Type B pancreatic cell (in vitro differentiated cells): ENCODE results near the gene WDR74. TPM values are rescaled to one million over a fixed set of nuclear protein-coding genes. Genes with fewer than 3 reads are reported as not detected.
A peak's percentile ranks its signal among the peaks of the same experiment; 100 is the strongest.

Source experiments
- DNase-seq: peaks from one replicate; pipeline ENCODE4 v3.0.0; 2021; ENCODE audit warnings: mixed read lengths; ENCODE audit not compliant: unreplicated experiment; ENCODE audit errors: extremely low spot score
- H3K27ac Mint-ChIP-seq: 2 replicates; pipeline ENCODE4 v1.8.0; 2021; ENCODE audit warnings: mild to moderate bottlenecking, mixed read lengths
- H3K27me3 Mint-ChIP-seq: 2 replicates; pipeline ENCODE4 v1.8.0; 2021; ENCODE audit warnings: mixed read lengths
- H3K36me3 Mint-ChIP-seq: 2 replicates; pipeline ENCODE4 v1.8.0; 2021; ENCODE audit warnings: mixed read lengths
- H3K4me1 Mint-ChIP-seq: one replicate; pipeline ENCODE4 v1.8.0; 2021; ENCODE audit warnings: mixed read lengths; ENCODE audit not compliant: unreplicated experiment
- H3K4me3 Mint-ChIP-seq: 2 replicates; pipeline ENCODE4 v1.8.0; 2021; ENCODE audit warnings: mild to moderate bottlenecking, mixed read lengths
- H3K9me3 Mint-ChIP-seq: 2 replicates; pipeline ENCODE4 v1.8.0; 2021; ENCODE audit warnings: mixed read lengths
- total RNA-seq: library from RNA; stranded (reverse); gene quantifications from 2 replicates; pipeline ENCODE4 v1.2.1, GENCODE V29; 2021; ENCODE audit warnings: low replicate concordance
- TF ChIP-seq, protein P1 (sequence below): fragments of 200-600 bp; sonication (generic); conservative IDR thresholded peaks from 2 replicates; pipeline ENCODE4 v1.5.0; 2021; ENCODE audit warnings: antibody characterized with exemption, mild to moderate bottlenecking

The WDR74 gene
- total RNA-seq, 1 donor from 2014 or later: 58.3 TPM

DNA sequence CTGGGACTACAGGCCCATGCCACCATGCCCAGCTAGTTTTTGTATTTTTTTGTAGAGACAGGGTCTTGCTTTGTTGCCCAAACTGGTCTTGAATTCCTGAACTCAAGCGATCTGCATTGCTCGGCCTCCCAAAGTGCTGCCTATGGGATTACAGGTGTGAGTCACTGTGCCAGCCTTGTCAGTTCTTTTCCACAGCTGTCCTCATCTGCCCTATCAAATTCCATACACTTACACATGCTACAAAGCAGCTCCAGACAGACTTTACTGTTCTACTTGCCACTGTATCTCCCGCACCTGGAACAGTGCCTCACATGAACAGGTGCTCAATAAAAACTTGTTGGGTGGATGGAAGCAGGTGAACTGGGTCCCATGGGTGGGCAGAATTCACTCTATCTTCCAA is 15.7 kb downstream of the WDR74 start:
- Mint-ChIP-seq H3K27ac (no peak overlapping the region), H3K36me3 (peaks cover 36% of the 10 kb centered on the region)
- TF ChIP-seq, protein P1, sequence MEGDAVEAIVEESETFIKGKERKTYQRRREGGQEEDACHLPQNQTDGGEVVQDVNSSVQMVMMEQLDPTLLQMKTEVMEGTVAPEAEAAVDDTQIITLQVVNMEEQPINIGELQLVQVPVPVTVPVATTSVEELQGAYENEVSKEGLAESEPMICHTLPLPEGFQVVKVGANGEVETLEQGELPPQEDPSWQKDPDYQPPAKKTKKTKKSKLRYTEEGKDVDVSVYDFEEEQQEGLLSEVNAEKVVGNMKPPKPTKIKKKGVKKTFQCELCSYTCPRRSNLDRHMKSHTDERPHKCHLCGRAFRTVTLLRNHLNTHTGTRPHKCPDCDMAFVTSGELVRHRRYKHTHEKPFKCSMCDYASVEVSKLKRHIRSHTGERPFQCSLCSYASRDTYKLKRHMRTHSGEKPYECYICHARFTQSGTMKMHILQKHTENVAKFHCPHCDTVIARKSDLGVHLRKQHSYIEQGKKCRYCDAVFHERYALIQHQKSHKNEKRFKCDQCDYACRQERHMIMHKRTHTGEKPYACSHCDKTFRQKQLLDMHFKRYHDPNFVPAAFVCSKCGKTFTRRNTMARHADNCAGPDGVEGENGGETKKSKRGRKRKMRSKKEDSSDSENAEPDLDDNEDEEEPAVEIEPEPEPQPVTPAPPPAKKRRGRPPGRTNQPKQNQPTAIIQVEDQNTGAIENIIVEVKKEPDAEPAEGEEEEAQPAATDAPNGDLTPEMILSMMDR: no peak

DNA sequence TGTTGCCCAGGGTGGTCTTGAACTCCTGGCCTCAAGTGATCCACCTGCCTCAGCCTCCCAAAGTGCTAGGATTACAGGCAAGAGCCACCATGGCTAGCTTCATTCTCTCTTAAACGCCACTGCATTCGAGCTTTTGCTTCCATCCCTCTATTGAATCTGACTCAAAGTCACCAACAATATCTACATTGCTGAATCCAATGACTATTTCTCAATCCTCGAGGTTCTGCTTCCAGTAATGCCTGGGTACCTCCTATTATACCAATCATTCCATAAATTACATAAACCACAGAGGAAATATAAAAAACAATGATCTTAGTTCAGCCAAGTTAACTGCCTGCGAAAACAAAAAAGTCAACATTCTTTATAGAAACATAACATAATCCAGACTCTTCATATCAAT is 22.3 kb downstream of the WDR74 start:
- no peak for DNase-seq
- Mint-ChIP-seq H3K9me3 (no peaks in the 10 kb centered on the region), H3K4me3 (no peak overlapping the region), H3K4me1 (no peaks in the 10 kb centered on the region), H3K27me3 (no peaks in the 10 kb centered on the region), H3K36me3 (peaks cover 14% of the 10 kb centered on the region), H3K27ac (no peak overlapping the region)
- TF ChIP-seq, protein P1: no peak

More for the DNA sequence above, 15.7 kb downstream of the WDR74 start:
- H3K27me3 Mint-ChIP-seq: no peaks in the 10 kb centered on the region
- no peak overlapping the region for H3K4me3 Mint-ChIP-seq
- H3K9me3 Mint-ChIP-seq: no peaks in the 10 kb centered on the region
- DNase-seq: no peak
- H3K4me1 Mint-ChIP-seq: no peaks in the 10 kb centered on the region

DNA sequence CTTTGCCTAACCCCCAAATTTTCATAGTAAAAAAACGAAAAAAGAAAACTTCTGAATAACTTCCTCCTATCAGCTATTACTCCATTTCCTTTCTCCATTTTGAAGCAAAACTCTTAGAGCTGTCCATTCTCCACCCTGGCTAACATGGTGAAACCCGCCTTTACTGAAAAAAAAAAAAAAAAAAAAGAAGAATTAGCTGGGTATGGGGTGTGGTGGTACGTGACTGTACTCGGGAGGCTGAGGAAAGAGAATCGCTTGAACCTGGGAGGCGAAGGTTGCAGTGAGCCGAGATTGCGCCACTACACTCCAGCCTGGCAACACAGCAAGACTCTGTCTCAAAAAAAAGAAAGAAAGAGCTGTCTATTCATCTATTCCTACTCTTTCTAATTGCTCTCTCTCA is 22.8 kb downstream of the WDR74 start:
- TF ChIP-seq, protein P1: no peak
- no peak for DNase-seq
- Mint-ChIP-seq H3K9me3 (no peaks in the 10 kb centered on the region), H3K4me3 (no peak overlapping the region), H3K4me1 (no peaks in the 10 kb centered on the region), H3K27ac (no peak overlapping the region), H3K36me3 (peaks cover 14% of the 10 kb centered on the region), H3K27me3 (no peaks in the 10 kb centered on the region)

- peaks cover 9% of the 10 kb centered on the region for H3K36me3 Mint-ChIP-seq
- no peak overlapping the region for H3K27ac Mint-ChIP-seq
- DNase-seq: no peak
- H3K4me1 Mint-ChIP-seq: peaks cover 3% of the 10 kb centered on the region
- no peaks in the 10 kb centered on the region for H3K27me3 Mint-ChIP-seq
- no peaks in the 10 kb centered on the region for H3K9me3 Mint-ChIP-seq
- TF ChIP-seq, protein P1: no peak
- H3K4me3 Mint-ChIP-seq: no peak overlapping the region
These were observed 27.7 kb downstream of the WDR74 start for GRCh38 chr11:62811659-62812058.

- TF ChIP-seq, protein P1: no peak
- Mint-ChIP-seq H3K27ac (no peak overlapping the region), H3K36me3 (peaks cover 9% of the 10 kb centered on the region), H3K4me3 (no peak overlapping the region), H3K9me3 (no peaks in the 10 kb centered on the region), H3K4me1 (peaks cover 3% of the 10 kb centered on the region), H3K27me3 (no peaks in the 10 kb centered on the region)
- no peak for DNase-seq
These were observed 28.6 kb downstream of the WDR74 start for GRCh38 chr11:62810748-62811147.

GRCh38 chr11:62806611-62807121 is 32.7 kb downstream of the WDR74 start:
- no peak for DNase-seq
- Mint-ChIP-seq H3K4me3 (peak overlapping the region; percentile 100), H3K36me3 (peaks cover 13% of the 10 kb centered on the region), H3K9me3 (no peaks in the 10 kb centered on the region), H3K4me1 (peaks cover 12% of the 10 kb centered on the region), H3K27ac (peak overlapping the region; percentile 98), H3K27me3 (no peaks in the 10 kb centered on the region)
- TF ChIP-seq, protein P1: no peak
